HUES64 (cell line): Measurements from ENCODE around the gene HMGCS2.

ENCODE experiments used
- H3K27ac ChIP-seq: 2 replicates; pipeline ENCODE4 v1.7.0; 2013; ENCODE audit warnings: low read depth, low read length, inconsistent platforms
- H3K27me3 ChIP-seq: 2 replicates; pipeline ENCODE4 v1.6.1; 2013; ENCODE audit warnings: mild to moderate bottlenecking, low read length; ENCODE audit not compliant: insufficient read depth
- H3K36me3 ChIP-seq: 2 replicates; pipeline ENCODE4 v1.6.1; 2013; ENCODE audit warnings: mild to moderate bottlenecking, low read length; ENCODE audit not compliant: insufficient read depth
- H3K4me1 ChIP-seq: 2 replicates; pipeline ENCODE4 v1.6.1; 2013; ENCODE audit warnings: mild to moderate bottlenecking, low read length, moderate library complexity; ENCODE audit not compliant: insufficient read depth
- H3K4me3 ChIP-seq: 2 replicates; pipeline ENCODE4 v1.5.1; 2013; ENCODE audit warnings: mild to moderate bottlenecking, low read length, moderate library complexity
- H3K9ac ChIP-seq: 2 replicates; pipeline ENCODE4 v1.6.1; 2013; ENCODE audit warnings: mild to moderate bottlenecking, low read depth, low read length
- H3K9me3 ChIP-seq: 2 replicates; pipeline ENCODE4 v1.6.1; 2013; ENCODE audit warnings: low read depth, low read length; ENCODE audit not compliant: insufficient read depth
- WGBS: fragments of 150-250, 120-280 bp; methylation state at CpG from one replicate; pipeline ENCODE4 v1.1.7; 2013; ENCODE audit warnings: missing lambda C conversion rate; 5-methylcytosine and 5-hydroxymethylcytosine counted together

Gene HMGCS2

DNA sequence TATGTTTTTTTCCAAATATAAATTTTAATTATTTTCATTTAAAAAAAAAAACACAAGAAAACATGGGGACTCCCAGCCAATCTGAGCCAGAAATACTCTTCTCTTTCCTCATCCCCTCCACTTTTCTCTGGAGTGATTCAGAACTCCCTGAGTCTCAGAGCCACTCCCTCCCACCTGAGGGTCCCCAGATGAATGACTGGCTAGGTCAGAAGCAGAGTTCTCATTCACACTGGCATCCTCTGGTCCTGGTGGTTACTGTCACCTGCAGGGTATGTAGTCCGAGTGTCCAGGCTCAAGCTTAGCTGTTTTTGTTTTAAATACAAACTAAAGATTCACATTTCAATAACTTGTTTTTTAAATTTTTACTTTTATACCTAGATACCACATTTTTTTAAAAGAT is 6.3 kb downstream of the HMGCS2 start:
- H3K4me1 ChIP-seq = no peaks in the 10 kb centered on the region
- H3K9ac ChIP-seq = no peak overlapping the region
- H3K36me3 ChIP-seq = no peaks in the 10 kb centered on the region
- H3K9me3 ChIP-seq = no peaks in the 10 kb centered on the region
- H3K27me3 ChIP-seq = no peaks in the 10 kb centered on the region
- 85% methylated on average over 1 of the region's 1 CpG for WGBS
- no peak overlapping the region for H3K27ac ChIP-seq
- no peak overlapping the region for H3K4me3 ChIP-seq

DNA sequence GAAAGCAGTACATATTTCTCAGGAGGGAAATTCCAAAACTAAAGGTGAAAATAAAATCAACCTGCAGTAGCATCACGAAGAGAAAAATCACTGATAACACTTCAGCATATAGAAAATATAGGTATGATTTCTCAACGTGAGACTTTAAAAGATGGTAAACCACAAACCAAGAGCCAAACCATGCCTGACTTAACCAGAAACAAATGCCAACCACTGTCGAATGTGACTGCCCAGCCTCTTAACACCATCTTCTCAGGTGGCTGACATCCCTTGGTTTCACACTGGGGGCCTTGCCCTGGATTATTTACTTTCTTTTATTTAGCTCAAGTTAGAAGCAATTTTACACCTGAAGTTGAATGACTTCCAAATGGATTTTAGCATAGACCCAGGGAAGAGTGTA is 10.1 kb downstream of the HMGCS2 start:
- no peak overlapping the region for H3K4me3 ChIP-seq
- no peaks in the 10 kb centered on the region for H3K4me1 ChIP-seq
- no peak overlapping the region for H3K9ac ChIP-seq
- no peaks in the 10 kb centered on the region for H3K9me3 ChIP-seq
- no peaks in the 10 kb centered on the region for H3K27me3 ChIP-seq
- H3K27ac ChIP-seq = no peak overlapping the region
- WGBS = 93% methylated on average over 3 of the region's 3 CpGs
- no peaks in the 10 kb centered on the region for H3K36me3 ChIP-seq

DNA sequence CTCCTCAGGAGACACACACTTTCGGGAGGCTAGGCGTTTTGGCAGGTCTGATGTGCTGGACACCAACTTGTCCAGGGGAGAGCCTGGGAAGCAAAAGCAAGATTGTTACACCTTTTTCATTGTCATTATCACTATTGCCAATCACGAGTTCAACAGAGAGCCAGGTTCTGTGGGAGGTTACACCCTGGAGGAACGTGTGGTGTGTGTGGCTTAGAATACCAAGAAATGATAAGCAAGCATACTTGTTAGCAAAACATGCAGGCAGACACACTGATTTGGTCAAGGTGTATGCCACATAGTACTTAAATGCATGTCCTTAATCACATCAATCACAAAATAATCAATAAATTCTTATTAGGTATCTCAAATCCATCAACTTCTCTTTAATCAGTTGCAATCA is 16.1 kb downstream of the HMGCS2 start:
- Histone ChIP-seq H3K9ac (no peak overlapping the region), H3K27me3 (no peaks in the 10 kb centered on the region), H3K36me3 (no peaks in the 10 kb centered on the region), H3K9me3 (no peaks in the 10 kb centered on the region), H3K4me3 (no peak overlapping the region), H3K27ac (no peak overlapping the region), H3K4me1 (no peaks in the 10 kb centered on the region; the same call in 1 of the 2 replicates)
- 81% methylated on average over 4 of the region's 4 CpGs for WGBS

DNA sequence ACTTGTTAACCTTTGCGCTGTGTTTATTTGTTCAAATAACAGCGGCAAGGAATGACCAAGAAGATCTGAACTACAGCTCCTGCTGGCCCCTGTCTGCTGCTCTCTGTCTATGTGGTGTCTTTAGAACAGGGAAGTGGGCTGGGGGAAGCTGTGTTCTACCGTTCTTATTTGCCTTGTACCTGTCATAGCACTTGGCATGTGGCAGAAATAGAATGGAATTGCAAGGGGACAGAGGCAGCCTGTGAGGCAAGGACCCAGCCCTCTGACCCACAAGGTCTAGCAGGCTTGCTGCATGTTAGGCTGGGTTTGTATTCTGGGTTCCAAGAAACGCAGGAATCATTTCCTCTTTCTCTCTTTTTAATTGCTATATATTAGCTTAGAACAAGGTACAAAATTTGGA is 20.7 kb downstream of the HMGCS2 start:
- peaks cover 17% of the 10 kb centered on the region for H3K4me1 ChIP-seq
- H3K27ac ChIP-seq = no peak overlapping the region
- no peak overlapping the region for H3K9ac ChIP-seq
- peaks cover 15% of the 10 kb centered on the region for H3K36me3 ChIP-seq
- H3K9me3 ChIP-seq = no peaks in the 10 kb centered on the region
- H3K27me3 ChIP-seq = no peaks in the 10 kb centered on the region
- 85% methylated on average over 3 of the region's 4 CpGs for WGBS
- no peak overlapping the region for H3K4me3 ChIP-seq

DNA sequence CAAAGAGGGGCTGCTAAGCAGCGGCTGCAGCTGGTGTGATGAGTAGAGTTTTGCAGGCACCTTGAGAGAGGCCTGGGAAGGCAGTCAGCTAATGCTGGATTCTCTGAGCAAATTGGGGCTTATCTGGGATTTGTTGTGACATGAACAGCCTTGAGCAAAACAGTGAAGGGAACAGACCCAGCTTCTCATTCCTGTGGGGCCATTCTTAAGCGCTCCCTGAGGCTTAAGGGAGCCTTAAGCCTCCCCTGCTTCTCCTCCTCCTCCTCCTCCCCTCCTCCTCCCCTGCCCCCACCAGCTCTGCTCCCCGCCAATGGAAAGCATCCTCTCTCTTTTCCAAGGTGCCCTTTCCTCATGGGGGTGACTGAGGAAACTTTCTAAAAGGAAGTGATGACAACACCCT is 21.3 kb downstream of the HMGCS2 start:
- Histone ChIP-seq H3K27me3 (no peaks in the 10 kb centered on the region), H3K27ac (no peak overlapping the region), H3K9me3 (no peaks in the 10 kb centered on the region), H3K4me3 (no peak overlapping the region), H3K36me3 (peaks cover 20% of the 10 kb centered on the region), H3K4me1 (peaks cover 17% of the 10 kb centered on the region), H3K9ac (no peak overlapping the region)
- WGBS = 72% methylated on average over 3 of the region's 3 CpGs

DNA sequence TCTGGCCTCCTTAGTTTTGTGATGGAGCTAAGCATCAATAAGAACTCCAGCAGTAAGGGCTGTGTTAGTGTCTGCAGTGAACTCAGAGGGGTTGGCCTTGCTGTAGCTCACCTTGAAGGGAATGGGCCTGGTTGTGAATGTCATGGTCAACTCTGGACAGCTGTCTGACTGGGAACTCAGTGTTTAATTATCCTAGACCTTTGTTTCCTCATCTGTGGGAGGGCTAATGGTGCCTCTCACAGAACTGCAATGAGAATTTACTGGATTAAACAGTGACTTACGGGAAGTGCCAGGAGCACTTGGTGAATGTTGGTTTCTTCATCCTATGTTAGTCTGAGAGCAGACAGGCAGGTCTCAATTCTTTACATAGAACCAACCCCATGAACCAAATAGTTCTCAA is 23.7 kb downstream of the HMGCS2 start:
- H3K36me3 ChIP-seq = peaks cover 45% of the 10 kb centered on the region
- 86% methylated on average over 1 of the region's 1 CpG for WGBS
- no peak overlapping the region for H3K4me3 ChIP-seq
- H3K9ac ChIP-seq = no peak overlapping the region
- peaks cover 17% of the 10 kb centered on the region for H3K4me1 ChIP-seq
- no peaks in the 10 kb centered on the region for H3K27me3 ChIP-seq
- H3K27ac ChIP-seq = no peak overlapping the region
- H3K9me3 ChIP-seq = no peaks in the 10 kb centered on the region

DNA sequence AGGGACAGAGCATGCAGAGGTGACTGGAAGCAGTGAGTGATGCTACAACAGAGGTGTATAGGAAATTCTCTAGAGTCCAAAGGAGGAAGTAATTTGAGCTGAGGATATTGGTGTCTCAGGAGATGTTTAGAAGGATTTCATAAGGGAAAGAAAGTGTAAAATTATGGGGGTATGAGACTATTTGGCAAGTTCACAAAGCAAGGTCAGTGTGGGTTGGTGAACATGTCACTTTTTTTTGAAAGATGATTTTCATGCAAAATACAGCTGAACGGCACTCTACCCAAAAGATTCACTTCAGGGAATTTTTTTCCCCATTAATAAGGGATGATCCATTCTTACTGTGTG is 24.1 kb downstream of the HMGCS2 start:
- Histone ChIP-seq H3K36me3 (peaks cover 49% of the 10 kb centered on the region), H3K4me3 (no peak overlapping the region), H3K9ac (no peak overlapping the region), H3K27me3 (no peaks in the 10 kb centered on the region), H3K9me3 (no peaks in the 10 kb centered on the region), H3K4me1 (peaks cover 17% of the 10 kb centered on the region), H3K27ac (no peak overlapping the region)
- WGBS = 0% methylated on average over 1 of the region's 1 CpG

DNA sequence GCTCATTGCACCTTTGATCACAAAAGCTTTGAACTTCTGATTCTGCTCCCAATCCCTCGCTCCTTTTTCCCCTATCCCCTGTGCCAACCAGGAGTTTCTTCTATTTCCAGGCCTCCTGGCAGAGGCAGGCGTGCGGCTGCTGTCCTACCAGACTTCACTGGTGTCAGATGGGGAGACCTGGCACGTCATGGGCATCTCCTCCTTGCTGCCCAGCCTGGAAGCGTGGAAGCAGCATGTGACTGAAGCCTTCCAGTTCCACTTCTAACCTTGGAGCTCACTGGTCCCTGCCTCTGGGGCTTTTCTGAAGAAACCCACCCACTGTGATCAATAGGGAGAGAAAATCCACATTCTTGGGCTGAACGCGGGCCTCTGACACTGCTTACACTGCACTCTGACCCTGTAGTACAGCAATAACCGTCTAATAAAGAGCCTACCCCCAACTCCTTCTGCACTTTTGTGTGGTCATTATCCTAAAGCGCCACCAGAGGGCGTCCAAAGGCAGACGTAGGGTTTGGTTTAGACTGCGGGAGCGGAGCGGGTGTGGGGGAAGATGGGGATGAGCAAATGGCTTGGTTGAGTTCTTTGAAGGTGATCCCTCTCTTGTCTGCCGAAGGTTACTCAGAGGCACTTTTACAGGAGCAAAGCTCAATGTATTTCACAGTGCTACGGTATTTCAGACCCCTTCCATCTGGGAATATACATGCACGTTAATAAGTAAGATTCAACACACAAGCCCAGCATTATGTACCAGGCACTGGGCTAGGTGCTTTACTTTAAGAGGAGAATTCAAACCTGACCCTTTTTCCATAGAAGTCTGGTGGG is 24.7 kb downstream of the HMGCS2 start:
- H3K27ac ChIP-seq = no peak overlapping the region
- peaks cover 55% of the 10 kb centered on the region for H3K36me3 ChIP-seq
- no peak overlapping the region for H3K4me3 ChIP-seq
- H3K27me3 ChIP-seq = no peaks in the 10 kb centered on the region
- peaks cover 17% of the 10 kb centered on the region for H3K4me1 ChIP-seq
- H3K9me3 ChIP-seq = no peaks in the 10 kb centered on the region
- no peak overlapping the region for H3K9ac ChIP-seq
- 58% methylated on average over 17 of the region's 17 CpGs for WGBS

DNA sequence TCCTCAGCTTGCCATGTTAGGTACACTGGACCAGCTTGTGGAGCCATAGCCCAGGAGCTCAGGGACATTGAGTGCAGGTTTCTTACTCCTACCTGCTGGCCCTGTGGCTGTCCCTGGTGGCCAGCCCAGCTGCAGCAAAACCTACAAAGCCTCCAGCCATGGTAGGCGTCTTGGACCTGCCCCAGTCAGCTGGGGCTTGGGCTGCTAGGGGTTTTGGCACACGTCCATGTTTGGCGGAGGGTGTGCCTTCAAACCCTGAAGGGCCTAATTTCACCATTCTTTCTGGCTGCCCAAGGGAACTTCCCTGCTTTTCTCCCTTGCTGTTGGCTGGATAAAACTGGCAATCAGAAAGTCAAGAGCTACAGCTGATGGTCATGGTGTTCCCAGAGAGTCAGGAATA is 25.4 kb downstream of the HMGCS2 start:
- Histone ChIP-seq H3K36me3 (peaks cover 62% of the 10 kb centered on the region), H3K27ac (no peak overlapping the region), H3K4me3 (no peak overlapping the region), H3K27me3 (no peaks in the 10 kb centered on the region), H3K9me3 (no peaks in the 10 kb centered on the region), H3K9ac (no peak overlapping the region), H3K4me1 (peaks cover 17% of the 10 kb centered on the region)
- 89% methylated on average over 3 of the region's 3 CpGs for WGBS

DNA sequence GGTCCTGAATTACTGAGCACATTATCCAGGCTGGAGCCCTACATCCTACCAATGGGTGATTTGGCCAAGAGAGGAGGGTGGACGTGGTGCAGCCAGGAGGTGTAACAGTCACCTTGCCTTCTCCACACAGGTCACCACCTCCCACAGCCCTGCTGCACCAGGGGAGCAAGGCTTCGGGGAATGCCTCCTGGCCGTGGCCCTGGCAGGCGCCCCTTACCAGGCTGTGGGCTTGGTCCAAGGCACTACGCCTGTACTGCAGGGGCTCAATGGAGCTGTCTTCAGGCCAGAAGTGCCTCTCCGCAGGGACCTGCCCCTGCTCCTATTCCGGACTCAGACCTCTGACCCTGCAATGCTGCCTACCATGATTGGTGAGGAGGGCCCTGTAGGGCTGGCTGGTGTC is 26.0 kb downstream of the HMGCS2 start:
- H3K9me3 ChIP-seq = no peaks in the 10 kb centered on the region
- WGBS = 81% methylated on average over 7 of the region's 7 CpGs
- H3K27me3 ChIP-seq = no peaks in the 10 kb centered on the region
- peaks cover 17% of the 10 kb centered on the region for H3K4me1 ChIP-seq
- H3K27ac ChIP-seq = no peak overlapping the region
- H3K4me3 ChIP-seq = no peak overlapping the region
- H3K36me3 ChIP-seq = peaks cover 68% of the 10 kb centered on the region
- no peak overlapping the region for H3K9ac ChIP-seq

DNA sequence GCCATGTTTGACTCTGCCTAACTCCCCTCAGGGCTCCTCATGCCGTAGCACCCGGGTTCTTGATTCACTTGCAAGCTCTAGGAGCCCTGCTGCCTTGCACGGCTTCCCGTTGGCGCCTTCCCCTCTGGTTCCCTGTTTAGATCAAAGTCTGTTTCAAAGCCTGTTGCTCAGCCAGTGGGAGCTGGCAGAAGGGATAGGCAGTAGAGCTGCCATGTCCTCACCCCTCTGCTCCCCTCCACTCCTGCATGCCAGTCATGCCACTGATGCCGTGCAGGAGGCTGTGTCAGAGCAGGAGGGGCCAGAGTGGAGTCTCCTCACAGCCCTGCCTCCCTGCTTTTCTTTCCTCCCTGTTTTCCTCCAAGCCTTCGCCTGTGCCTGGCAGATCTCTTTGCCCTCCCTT is 26.5 kb downstream of the HMGCS2 start:
- H3K4me3 ChIP-seq = no peak overlapping the region
- H3K9me3 ChIP-seq = no peaks in the 10 kb centered on the region
- no peaks in the 10 kb centered on the region for H3K27me3 ChIP-seq
- H3K36me3 ChIP-seq = peaks cover 73% of the 10 kb centered on the region
- no peak overlapping the region for H3K9ac ChIP-seq
- 94% methylated on average over 7 of the region's 7 CpGs for WGBS
- H3K27ac ChIP-seq = no peak overlapping the region
- H3K4me1 ChIP-seq = peaks cover 14% of the 10 kb centered on the region; the same call in 1 of the 2 replicates
